NCI-H146 treated with DMSO at 0.1 percent for 48 hours (cell line): ENCODE data around the gene GMPR.

Experiments
- DNase-seq: peaks from one replicate; lab custom pipeline; 2025; ENCODE audit not compliant: unreplicated experiment; lab: John Stamatoyannopoulos, UW

GMPR gene

GRCh38 chr6:16296061-16296670 is 57.8 kb downstream of the GMPR start:
- DNase-seq: no peak

GRCh38 chr6:16299861-16300260 is 61.5 kb downstream of the GMPR start:
- DNase-seq: no peak

GRCh38 chr6:16301511-16301910 is 63.1 kb downstream of the GMPR start:
- DNase-seq: no peak

- DNase-seq: peak; percentile 46
These were observed 64.5 kb downstream of the GMPR start for GRCh38 chr6:16302721-16303552.

GRCh38 chr6:16305246-16305725 is 66.9 kb downstream of the GMPR start:
- DNase-seq: no peak

GRCh38 chr6:16305788-16306187 is 67.4 kb downstream of the GMPR start:
- DNase-seq: no peak

GRCh38 chr6:16306334-16306733 is 67.9 kb downstream of the GMPR start:
- no peak for DNase-seq

GRCh38 chr6:16311763-16312162 is 73.4 kb downstream of the GMPR start:
- no peak for DNase-seq

- DNase-seq: no peak
These were observed 75.3 kb downstream of the GMPR start for GRCh38 chr6:16313732-16314131.

GRCh38 chr6:16314296-16314695 is 75.9 kb downstream of the GMPR start:
- no peak for DNase-seq

GRCh38 chr6:16316741-16317251 is 78.4 kb downstream of the GMPR start:
- DNase-seq: peak; percentile 20

GRCh38 chr6:16318538-16318937 is 80.2 kb downstream of the GMPR start:
- no peak for DNase-seq

GRCh38 chr6:16318953-16319720 is 80.8 kb downstream of the GMPR start:
- DNase-seq: no peak

- no peak for DNase-seq
These were observed 81.6 kb downstream of the GMPR start for GRCh38 chr6:16319813-16320532.

GRCh38 chr6:16320533-16321340 is 82.3 kb downstream of the GMPR start:
- DNase-seq: no peak

GRCh38 chr6:16321341-16321710 is 82.9 kb downstream of the GMPR start:
- no peak for DNase-seq

GRCh38 chr6:16321826-16322225 is 83.4 kb downstream of the GMPR start:
- no peak for DNase-seq

- DNase-seq: peak; percentile 84
These were observed 84.4 kb downstream of the GMPR start for GRCh38 chr6:16322666-16323312.

GRCh38 chr6:16324184-16324583 is 85.8 kb downstream of the GMPR start:
- no peak for DNase-seq
